ENCODE data around the gene GALNT9.
"Not testable (repeated sequence)": the region's sequence is repeated elsewhere in the genome, so short reads cannot be mapped to it uniquely, and the experiment has no call there.

GALNT9 gene

GRCh38 chr12:132305991-132306884 is 23.2 kb downstream of the GALNT9 start:
- H3K4me3 ChIP-seq (replicated peaks in 1 of 2; ENCODE audit: low read depth in 2 of 2, low read length in 2 of 2) = no peak overlapping the region
- no peak for TF ChIP-seq CTCF (IDR thresholded peaks at IDR 0.05; ENCODE audit: low read depth, low read length)
- DNase-seq (ENCODE audit: low read depth in 2 of 2) = no peak

GRCh38 chr12:132305560-132305966 is 23.8 kb downstream of the GALNT9 start:
- H3K4me3 ChIP-seq (replicated peaks in 1 of 2; ENCODE audit: low read depth in 2 of 2, low read length in 2 of 2) = no peak overlapping the region
- TF ChIP-seq CTCF (IDR thresholded peaks at IDR 0.05; ENCODE audit: low read depth, low read length) = no peak
- no peak for DNase-seq (ENCODE audit: low read depth in 2 of 2)

GRCh38 chr12:132304866-132305265 is 24.5 kb downstream of the GALNT9 start:
- not testable (repeated sequence) for DNase-seq (ENCODE audit: low read depth in 2 of 2); H3K4me3 ChIP-seq (replicated peaks in 1 of 2; ENCODE audit: low read depth in 2 of 2, low read length in 2 of 2)

GRCh38 chr12:132303853-132304373 is 25.5 kb downstream of the GALNT9 start:
- not testable (repeated sequence) for H3K4me3 ChIP-seq (replicated peaks in 1 of 2; ENCODE audit: low read depth in 2 of 2, low read length in 2 of 2); DNase-seq (ENCODE audit: low read depth in 2 of 2)

- TF ChIP-seq CTCF (IDR thresholded peaks at IDR 0.05; ENCODE audit: low read depth, low read length) = no peak
- no peak for DNase-seq (ENCODE audit: low read depth in 2 of 2)
- no peak overlapping the region for H3K4me3 ChIP-seq (replicated peaks in 1 of 2; ENCODE audit: low read depth in 2 of 2, low read length in 2 of 2)
Measured at GRCh38 chr12:132302466-132303358, 26.7 kb downstream of the GALNT9 start.

GRCh38 chr12:132300789-132301722 is 28.3 kb downstream of the GALNT9 start:
- no peak for TF ChIP-seq CTCF (IDR thresholded peaks at IDR 0.05; ENCODE audit: low read depth, low read length)
- no peak overlapping the region for H3K4me3 ChIP-seq (replicated peaks in 1 of 2; ENCODE audit: low read depth in 2 of 2, low read length in 2 of 2)
- no peak for DNase-seq (ENCODE audit: low read depth in 2 of 2)

GRCh38 chr12:132296063-132296462 is 33.3 kb downstream of the GALNT9 start:
- DNase-seq (ENCODE audit: low read depth in 2 of 2) = no peak
- no peak for TF ChIP-seq CTCF (IDR thresholded peaks at IDR 0.05; ENCODE audit: low read depth, low read length)
- no peak overlapping the region for H3K4me3 ChIP-seq (replicated peaks in 1 of 2; ENCODE audit: low read depth in 2 of 2, low read length in 2 of 2)

GRCh38 chr12:132295561-132295960 is 33.8 kb downstream of the GALNT9 start:
- DNase-seq (ENCODE audit: low read depth in 2 of 2) = not testable (repeated sequence)

More at GRCh38 chr12:132295561-132295960, 33.8 kb downstream of the GALNT9 start:
- H3K4me3 ChIP-seq (replicated peaks in 1 of 2; ENCODE audit: low read depth in 2 of 2, low read length in 2 of 2) = not testable (repeated sequence)

Data from cardiac fibroblast (primary cell).